Islet precursor cell (in vitro differentiated cells): Measurements from ENCODE around the gene PEX5.
A peak's percentile ranks its signal among the peaks of the same experiment; 100 is the strongest.
"Not testable (repeated sequence)": the region's sequence is repeated elsewhere in the genome, so short reads cannot be mapped to it uniquely, and the experiment has no call there.

Source experiments
- DNase-seq: peaks from one replicate; pipeline ENCODE4 v3.0.0-alpha.2; 2018

Gene PEX5

DNA sequence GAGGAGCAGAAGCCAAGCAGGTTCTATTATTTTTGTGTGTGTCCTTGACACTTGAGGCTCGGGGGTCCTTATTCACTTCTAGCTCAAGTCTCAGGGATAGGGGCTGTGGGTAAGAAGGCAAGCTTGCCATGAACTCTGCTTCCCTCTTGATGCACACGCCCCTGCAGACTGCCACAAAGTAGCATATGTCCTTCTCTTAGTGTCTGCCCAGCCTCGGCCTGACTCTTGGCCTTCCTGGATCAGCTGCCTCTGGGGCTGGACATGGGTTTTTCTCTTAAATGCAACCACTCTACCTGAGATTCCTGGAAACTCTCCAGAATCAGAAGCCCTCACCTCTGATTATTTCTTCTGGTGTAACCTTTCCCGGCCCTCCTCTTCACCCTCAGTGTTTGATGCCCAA lies 28.2 kb upstream of the PEX5 start:
- DNase-seq = no peak

DNA sequence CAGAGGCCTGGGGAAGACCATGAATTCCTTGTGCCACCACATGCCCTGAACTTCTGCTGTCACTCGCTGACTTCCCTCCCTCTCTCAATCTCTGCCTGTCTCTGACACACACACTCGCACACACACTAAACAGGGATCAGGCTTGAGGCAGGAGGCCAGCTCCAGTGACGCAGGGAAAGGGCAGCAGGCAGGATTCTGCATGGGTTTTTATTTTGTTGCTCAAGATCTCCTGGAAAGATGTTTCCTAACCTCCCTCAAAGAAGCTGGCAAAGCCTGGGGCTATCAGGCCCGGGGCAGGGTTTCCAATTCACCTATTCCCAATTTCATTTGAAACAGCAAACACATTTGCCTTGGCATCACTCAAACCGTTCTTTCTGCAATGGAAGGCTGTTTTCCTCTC lies 27.7 kb upstream of the PEX5 start:
- DNase-seq = no peak

DNA sequence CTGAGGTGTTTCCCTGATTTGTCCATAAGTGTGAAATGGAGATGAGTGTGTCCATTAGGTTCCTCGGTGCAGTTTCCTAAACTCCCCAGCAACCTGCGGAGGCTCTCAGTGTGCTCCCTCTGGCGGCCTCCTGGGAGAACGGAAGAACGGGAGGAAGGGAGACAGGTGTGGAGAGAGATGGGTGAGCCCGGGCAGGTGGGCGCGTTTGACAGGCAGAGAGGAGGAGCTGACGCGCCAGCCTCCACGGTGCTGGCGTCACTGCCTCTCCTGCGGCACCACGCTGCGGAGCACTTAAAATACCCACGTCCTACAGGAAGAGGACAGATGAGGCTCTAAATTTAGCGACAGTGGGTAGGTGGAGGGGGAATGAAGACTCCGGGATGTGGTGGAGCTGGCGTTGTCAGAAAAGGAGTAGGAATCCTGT lies 26.8 kb upstream of the PEX5 start:
- DNase-seq = peak; percentile 85

DNA sequence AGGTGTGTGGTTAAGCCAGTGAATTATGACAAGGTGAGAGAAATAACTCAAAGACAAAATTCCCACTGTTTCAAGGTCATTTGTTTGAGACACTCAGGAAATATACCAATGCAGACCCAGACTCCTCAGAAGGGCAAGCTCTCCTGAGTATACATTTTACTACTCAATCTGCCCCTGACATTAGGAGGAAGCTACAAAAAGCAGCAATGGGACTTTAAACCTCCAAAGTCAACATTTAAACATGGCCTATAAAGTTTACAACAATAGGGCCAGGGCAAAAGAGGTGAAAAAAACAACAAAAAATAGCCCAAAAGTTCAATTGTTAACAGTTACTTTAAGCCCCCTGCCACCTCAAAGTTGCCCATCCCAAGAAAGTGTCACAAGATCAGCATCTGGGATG lies 19.5 kb upstream of the PEX5 start:
- DNase-seq = no peak

DNA sequence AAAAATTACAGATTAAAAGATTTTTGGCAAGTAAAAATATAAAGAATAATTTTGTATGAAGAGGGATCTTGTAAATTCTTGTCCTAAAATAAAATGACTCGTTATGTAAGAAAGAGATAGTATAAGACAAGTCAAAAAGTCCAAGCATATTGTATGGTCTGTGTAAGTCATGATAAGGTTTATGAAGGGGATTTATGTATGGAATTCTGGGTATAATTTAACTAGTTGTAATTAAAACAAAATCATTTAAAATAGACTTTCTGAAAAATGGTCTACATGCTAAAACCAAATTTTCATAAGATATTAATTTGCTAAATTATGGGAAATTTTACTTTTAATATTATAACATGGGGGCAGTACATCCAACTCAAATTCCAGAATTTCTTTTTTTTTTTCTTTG lies 17.6 kb upstream of the PEX5 start:
- DNase-seq = no peak

DNA sequence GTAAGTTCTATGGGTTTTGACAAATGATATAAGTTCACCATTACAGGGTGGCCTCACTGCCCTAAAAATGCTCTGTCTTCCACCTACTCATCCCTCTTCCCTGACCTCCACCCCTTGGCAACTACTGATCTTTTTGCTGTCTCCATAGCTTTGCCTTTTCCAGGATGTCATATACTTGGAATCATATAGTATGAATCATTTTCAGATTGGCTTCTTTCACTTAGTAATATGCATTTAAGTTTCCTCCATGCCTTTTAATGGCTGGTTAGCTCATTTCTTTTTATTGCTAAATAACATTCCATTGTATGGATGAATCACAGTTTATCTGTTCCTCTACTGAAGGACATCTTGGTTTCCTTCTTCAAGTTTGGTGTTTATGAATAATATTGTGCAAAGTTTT lies 14.0 kb upstream of the PEX5 start:
- no peak for DNase-seq

DNA sequence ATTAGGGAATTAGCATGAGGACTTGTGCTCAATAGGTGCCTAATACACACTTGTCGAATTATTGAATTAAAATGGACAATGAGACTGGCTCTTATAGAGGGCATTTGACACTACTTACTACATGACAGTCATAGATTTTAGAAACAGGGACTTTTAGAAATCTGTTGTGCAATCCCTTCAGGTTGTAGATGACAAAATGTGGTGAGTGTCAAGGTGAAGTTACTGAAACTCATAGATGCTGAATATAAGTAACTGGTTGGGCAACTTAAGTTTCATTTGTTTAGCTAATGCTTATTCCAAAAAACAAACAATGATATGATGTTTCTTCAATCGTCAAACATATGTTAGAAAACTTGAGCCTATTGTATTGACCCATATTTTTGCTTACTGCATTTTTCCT lies 12.9 kb upstream of the PEX5 start:
- no peak for DNase-seq

DNA sequence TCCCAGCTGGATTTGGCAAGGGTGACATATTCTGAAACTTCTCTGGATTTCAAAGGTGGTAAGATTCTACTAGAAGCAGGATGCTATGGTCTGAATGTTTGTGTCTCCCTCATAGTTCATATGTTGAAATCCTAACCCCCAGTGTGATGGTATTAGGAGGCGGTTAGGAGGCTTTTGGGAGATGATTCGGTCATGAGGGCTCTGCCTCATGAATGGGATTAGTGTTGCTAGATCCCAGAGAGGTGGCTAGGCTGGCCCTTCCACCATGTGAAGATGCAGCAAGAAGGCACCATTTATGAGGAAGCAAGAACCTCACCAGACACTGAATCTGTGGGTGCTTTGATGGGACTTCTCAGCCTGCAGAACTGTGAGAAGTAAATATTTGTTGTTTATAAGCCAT lies 11.0 kb upstream of the PEX5 start:
- DNase-seq = no peak

DNA sequence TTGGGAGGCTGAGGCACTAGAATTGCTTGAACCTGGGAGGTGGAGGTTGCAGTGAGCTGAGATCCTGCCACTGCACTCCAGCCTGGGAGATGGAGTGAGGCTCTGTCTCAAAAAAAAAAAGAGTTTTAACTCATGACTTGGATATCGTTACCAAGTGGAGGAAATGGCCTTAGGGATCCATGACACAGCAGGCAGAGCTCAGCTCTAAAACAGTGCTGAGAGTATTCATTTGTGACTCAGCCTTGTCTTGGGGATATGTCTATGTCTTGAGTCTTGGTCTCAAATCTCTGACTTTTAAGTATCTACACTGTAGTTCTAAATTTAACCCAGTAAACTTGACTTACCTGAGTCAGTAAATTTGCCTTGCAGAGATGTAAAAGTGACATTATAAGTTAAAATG lies 8.8 kb upstream of the PEX5 start:
- no peak for DNase-seq

DNA sequence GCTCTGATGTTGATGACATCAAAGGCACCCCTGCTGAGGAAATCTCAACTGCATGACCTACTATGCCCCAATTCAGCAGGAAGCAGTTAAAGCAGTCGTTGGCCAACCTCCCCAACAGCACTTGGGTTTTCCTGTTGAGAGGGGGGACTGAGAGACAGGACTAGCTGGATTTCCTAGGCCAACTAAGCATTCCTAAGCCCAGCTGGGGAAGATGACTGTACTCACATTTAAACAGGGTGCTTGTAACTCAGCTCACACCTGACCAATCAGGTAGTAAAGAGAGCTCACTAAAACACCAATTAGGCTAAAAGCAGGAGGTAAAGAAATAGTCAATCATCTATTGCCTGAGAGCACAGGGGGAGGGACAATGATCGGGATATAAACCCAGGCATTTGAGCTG lies 3.4 kb upstream of the PEX5 start:
- DNase-seq = not testable (repeated sequence)

DNA sequence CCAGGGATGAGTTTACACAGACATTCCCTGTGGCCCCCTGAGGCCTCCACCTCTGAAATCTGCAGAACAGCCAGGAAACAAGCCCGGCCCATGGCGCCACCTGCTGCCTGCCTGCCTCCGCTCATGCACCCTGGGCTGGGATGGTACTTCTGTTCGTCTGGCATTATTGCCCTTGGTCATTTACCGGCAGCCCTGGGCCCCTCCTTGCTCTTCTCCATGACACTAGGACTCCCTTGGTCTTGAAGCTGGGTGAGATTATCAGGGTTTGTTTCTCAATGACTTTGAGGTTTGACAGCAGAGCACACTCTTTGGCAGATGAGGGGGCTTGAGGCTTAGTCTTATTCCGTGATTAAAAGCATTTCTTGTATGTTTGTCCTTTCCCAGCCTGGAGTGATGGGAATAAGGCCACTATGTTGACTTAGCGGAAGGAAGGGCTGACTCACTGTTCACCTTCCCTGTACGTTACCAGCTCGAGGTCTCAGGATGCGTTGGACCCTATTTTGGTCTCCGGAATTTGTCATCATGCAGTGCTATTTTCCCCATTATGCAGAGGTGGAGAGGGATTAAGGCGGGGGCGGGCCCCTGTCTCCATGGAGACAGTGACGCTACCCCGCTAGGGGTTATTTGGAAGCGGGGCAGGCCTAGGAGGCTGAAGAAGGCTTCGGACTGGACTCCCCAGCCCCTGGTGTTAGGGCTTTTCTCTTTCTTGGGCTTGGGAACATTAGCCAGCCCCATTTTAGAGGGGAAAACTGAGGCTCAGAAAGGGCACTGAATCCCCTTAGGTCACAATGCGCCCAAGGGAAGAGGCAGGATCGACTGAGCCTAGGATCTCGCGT lies 706 bp upstream of the PEX5 start:
- peak; percentile 97 for DNase-seq

DNA sequence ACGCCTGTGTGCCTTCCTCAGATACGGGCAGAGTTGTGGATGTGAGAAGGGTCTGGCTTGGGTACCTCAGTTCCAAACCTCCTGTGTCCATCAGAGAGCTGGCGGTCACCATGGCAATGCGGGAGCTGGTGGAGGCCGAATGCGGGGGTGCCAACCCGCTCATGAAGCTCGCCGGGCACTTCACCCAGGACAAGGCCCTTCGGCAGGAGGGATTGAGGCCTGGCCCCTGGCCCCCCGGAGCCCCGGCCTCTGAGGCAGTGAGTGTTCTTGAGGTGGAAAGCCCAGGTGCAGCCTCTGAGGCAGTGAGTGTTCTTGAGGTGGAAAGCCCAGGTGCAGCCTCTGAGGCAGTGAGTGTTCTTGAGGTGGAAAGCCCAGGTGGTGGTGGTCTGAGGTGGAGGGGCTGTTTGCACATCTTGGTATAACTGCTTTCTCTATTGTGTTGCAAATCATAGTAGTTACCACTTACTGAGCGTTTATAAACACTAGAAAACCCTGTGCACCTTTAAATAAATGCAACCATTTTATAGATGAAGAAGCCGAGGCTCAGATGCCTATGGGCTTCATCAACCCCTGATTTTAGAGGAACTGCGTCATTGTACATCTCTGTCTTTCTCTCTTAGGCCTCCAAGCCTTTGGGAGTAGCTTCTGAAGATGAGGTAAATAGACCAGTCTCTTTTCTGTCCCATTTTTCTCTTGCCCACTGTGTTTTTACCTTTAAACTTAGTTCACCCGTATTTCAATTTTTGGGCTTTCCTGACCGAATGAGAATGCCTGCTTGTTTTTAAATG lies 976 bp downstream of the PEX5 start:
- peak; percentile 68 for DNase-seq

DNA sequence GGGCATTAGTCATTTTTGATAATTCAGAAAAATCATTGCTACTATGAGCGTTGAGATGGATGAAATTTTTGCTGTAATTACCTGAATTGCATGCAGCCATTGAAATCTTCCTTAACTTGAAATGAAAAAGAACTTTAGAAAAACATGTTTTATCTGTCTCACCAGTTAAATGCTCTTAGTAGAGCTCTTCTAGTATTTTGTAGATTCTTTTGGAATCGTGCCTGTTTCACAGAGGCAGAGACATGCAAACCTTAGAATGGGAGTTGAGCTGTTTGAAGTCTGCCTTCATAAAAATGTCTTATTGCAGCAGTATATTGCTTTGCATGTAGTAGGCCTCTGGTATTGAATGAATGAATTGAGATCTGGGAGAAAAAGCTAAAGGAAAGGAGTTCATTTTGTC lies 4.2 kb downstream of the PEX5 start:
- DNase-seq = no peak

DNA sequence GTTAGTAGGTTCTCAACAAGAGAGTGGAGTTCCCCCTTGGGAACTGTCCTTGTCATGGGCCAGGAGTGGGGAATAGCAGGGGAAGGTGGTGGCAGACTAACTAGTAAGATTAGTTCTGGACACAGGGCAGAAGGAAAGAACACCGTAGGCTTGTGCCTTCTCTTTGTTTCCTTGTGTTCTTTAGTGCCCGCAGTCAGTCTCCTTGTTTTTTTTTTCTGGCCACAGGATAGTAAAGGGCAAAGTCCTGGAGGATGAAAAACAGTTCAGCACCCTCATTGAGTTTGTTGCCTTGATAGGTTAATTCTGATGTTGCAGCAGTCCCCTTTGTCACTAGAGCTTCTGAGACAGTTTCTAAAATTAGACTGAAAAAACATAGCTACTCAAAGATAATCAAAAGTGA lies 8.4 kb downstream of the PEX5 start:
- no peak for DNase-seq

DNA sequence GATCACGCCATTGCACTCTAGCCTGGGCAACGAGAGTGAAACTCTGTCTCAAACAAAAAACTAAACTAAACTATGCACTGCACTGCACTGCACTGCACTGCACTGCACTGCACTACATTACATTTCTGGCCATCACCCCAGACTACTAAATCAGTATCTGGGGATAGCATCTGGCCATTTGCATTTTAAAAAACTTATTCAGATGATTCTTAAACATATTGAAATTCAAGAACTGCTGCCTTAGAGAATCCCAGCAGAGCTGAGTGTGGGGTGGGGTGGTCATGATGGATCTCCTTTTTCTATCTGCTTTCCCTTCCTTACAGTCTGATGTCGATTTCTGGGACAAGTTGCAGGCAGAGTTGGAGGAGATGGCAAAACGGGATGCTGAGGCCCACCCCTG lies 13.6 kb downstream of the PEX5 start:
- no peak for DNase-seq

DNA sequence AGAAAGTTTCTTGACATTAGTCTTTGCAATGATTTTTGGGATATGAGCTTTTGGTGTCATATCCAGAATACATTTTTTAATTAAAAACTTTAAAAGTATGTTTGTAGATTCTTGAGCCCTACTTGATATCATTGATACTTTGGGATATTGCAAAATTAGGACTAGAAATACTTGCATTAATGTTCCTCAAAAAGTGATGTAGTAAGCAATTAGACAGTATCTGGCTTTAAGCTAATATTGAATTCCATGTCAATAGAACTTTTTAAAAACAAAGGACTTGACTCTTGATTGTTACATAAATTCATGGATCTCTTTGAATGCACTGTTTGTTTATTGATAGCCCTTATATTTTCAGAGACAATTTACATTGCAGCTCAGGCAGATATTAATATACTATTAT lies 15.6 kb downstream of the PEX5 start:
- no peak for DNase-seq

DNA sequence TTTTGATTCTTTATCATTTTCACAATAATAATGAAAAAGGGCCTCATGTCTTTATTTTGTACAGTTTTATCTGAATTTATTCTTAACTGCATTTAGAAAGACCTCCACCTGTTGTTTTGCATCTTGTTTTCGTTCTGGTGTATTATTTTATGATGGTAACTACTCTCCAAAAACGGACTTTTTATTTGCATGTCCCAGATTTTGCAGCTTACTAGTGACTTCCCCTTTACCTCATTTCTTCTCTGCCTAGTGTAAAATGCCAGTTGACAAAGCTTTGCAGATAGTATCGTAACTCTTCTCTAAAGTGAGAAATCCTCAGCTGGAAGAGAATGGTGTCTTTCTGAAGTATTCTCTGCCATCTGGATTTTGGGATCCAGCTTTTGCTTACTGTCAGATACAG lies 17.2 kb downstream of the PEX5 start:
- DNase-seq = no peak

DNA sequence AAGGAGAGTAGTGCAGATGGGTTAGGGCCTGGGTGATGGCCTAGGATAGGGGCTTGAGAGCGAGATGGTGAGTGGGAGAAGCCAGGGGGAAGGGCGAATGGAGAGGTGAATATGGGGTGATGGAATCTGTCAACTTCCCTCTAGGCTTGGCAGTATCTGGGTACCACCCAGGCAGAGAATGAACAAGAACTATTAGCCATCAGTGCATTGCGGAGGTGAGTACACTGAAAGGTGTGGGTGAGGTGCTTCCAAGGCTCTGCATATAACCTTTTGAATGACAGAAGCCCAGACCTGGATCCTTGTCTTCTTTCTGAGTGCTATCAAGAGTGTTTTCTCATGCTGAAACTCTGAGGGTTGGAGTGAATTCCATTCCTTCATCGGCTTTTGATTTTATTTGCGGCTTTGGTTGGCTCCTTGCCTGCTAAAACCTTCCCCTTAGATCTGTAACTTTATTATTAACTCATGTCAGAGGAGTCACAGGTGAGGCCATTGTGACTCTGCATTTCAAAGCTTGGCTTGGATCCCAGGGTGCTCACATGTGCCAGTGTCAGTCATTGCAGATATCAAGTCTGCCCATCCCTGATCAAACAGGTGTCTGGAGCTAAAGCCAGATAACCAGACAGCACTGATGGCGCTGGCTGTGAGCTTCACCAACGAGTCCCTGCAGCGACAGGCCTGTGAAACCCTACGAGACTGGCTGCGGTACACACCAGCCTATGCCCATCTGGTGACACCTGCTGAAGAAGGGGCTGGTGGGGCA lies 18.6 kb downstream of the PEX5 start:
- DNase-seq = no peak

DNA sequence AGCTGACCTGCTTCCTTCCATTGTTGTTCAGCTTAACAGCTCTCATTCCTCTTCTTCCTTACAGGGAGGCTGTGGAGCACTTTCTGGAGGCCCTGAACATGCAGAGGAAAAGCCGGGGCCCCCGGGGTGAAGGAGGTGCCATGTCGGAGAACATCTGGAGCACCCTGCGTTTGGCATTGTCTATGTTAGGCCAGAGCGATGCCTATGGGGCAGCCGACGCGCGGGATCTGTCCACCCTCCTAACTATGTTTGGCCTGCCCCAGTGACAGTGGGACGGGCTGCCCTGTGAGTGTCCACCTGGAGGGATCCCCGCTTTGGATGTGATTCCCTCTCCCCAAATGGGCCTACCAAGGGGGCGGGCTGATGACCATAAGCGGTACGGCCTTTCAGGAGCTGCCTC lies 20.5 kb downstream of the PEX5 start:
- DNase-seq = no peak

DNA sequence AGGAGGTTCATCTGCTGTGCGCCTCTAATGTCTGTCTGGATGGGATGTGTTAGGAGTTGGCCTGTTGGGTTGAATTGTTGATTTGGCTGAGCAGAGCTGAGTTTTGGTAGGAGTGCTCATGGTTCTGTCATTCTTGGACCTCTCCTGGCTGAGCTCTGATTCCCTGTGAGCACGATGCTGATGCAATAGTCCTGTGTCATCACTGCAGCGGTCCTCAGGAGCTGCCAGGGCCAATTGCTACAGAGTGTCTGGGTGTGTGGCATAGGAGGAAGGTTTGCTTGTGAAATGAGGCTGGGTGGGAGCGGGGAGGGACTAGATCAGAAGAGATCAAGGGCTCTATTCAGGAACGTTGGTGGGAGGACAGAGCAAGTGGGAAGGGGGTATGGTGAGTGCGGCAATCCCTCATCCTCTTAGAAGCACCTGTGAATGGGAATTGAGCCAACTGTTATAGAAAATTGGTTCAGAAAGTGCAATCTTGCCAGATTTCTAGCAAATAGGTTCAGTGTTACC lies 21.2 kb downstream of the PEX5 start:
- DNase-seq = no peak

DNA sequence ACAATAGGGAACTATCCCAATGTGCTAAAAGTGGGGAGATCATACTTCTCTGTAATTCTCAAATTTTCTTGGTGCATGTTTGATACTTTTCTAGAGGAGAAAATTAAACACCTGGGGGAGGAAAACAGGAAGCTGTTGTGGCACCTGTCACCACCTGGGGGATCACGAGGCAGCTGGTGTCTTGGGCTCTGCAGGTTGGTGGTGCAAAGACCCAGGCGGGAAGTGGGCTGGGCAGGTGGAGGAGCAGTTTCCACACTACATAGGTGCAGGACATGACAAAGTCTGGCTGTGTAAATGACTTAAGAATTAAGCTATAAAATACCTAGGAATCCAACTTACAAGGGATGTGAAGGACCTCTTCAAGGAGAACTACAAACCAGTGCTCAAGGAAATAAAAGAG lies 23.2 kb downstream of the PEX5 start:
- DNase-seq = no peak

DNA sequence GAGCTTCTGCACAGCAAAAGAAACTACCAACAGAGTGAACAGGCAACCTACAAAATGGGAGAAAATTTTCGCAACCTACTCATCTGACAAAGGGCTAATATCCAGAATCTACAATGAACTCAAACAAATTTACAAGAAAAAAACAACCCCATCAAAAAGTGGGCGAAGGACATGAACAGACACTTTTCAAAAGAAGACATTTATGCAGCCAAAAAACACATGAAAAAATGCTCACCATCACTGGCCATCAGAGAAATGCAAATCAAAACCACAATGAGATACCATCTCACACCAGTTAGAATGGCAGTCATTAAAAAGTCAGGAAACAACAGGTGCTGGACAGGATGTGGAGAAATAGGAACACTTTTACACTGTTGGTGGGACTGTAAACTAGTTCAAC lies 24.3 kb downstream of the PEX5 start:
- not testable (repeated sequence) for DNase-seq

DNA sequence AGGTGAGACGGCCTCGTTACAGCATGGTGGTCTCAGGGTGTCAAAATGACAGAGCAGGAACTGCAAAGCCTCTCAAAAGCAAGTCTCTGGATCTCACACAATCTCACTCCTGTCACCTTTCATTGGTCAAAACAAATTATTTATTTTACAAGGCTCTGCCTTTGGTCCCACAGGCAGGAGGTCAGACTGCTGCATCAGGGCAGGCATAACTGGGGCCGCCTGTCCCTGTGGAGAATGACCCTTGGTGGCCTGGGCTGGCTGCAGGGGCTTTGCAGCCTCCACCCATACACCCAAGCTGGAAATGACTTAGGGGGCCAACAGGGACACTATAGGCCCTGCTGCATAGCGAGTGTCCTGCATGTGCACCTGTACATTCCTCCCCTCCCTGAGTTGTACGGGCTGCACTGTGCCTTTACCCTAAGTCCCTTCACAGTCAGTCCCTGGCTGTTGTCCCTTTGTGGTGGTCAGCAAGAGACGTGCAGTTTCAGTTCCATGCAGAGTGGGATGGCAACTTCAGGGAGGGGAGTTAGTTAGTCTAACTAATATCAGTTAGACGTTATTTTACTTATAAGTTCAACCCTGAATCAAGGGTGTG lies 28.1 kb downstream of the PEX5 start:
- DNase-seq = no peak
